Thyroid gland (tissue), 4 donors: ENCODE measurements around the gene LHX4.

Experiments used
- CTCF ChIP-seq, 6 experiments: fragments of 200-600 bp in 3 of 6; fragments of 450-650 bp in 3 of 6; sonication (generic) in 3 of 6; IDR thresholded peaks; one replicate each; pipeline ENCODE4 v1.5.1; 2016 to 2019; ENCODE audit warnings: antibody characterized with exemption in 6 of 6, mild to moderate bottlenecking in 2 of 6, inconsistent platforms in 1 of 6, moderate library complexity in 1 of 6
- POLR2A ChIP-seq, 2 donors: fragments of 450-650 bp; IDR thresholded peaks; one replicate each; pipeline ENCODE4 v1.6.1; 2017; ENCODE audit warnings: antibody characterized with exemption in 2 of 2, mild to moderate bottlenecking in 2 of 2, moderate library complexity in 1 of 2

- no peak for TF ChIP-seq CTCF (IDR thresholded peaks at IDR 0.05)
- no peak for TF ChIP-seq POLR2A (IDR thresholded peaks at IDR 0.05)
Measured at GRCh38 chr1:180248176-180248575, 18.1 kb downstream of the LHX4 start.
